ENCODE results near the gene PPP1R14C. TPM values are rescaled to one million over a fixed set of nuclear protein-coding genes. Genes with fewer than 3 reads are reported as not detected.

The PPP1R14C gene

GRCh38 chr6:150298676-150299075, 155.8 kb downstream of the PPP1R14C start:
- H4K8ac ChIP-seq (ENCODE audit: low read depth, low read length) = no peak overlapping the region
- DNase-seq (ENCODE audit: low spot score) = no peak
- H4K91ac ChIP-seq (ENCODE audit: low read depth, low read length, poor library complexity) = no peak overlapping the region
- no peak overlapping the region for H3K18ac ChIP-seq (ENCODE audit: low read length)
- H2BK12ac ChIP-seq (ENCODE audit: low read length) = no peak overlapping the region
- no peak overlapping the region for H3K4me3 ChIP-seq (ENCODE audit: low read length in 2 of 2)
- no peak overlapping the region for H2BK120ac ChIP-seq (ENCODE audit: low read depth, low read length)
- peaks cover 3 to 27% of the 10 kb centered on the region in 2 donors for H3K4me1 ChIP-seq (ENCODE audit: control insufficient read depth in 2 of 2, insufficient read depth in 1 of 2, low read depth in 1 of 2, low read length in 2 of 2)
- H2BK15ac ChIP-seq (ENCODE audit: low read length) = no peak overlapping the region
- no peak overlapping the region for H3K27ac ChIP-seq (replicated peaks; ENCODE audit: low read length)
- H2AK5ac ChIP-seq (ENCODE audit: low read depth, low read length) = no peak overlapping the region
- no peak overlapping the region for H3K9ac ChIP-seq (ENCODE audit: low read depth, low read length, poor library complexity)
- peaks cover 10 to 27% of the 10 kb centered on the region in 2 donors for H3K9me3 ChIP-seq (replicated peaks in 1 of 2; ENCODE audit: control insufficient read depth in 2 of 2, insufficient read depth in 1 of 2, low read depth in 1 of 2, low read length in 2 of 2)
- no peaks in the 10 kb centered on the region for H3K79me1 ChIP-seq (ENCODE audit: low read depth, low read length)
- no peak overlapping the region for H3K4me2 ChIP-seq (ENCODE audit: insufficient read depth, low read length, poor library complexity, severe bottlenecking)
- H3K27me3 ChIP-seq (ENCODE audit: control insufficient read depth in 3 of 3, insufficient read depth in 3 of 3, low read depth in 1 of 3, low read length in 3 of 3) = no peaks in the 10 kb centered on the region
- no peak overlapping the region for H3K14ac ChIP-seq (ENCODE audit: low read length)
- H3K4ac ChIP-seq (ENCODE audit: low read length) = no peak overlapping the region
- no peak overlapping the region for H2AFZ ChIP-seq (ENCODE audit: low read length)
- no CpG with 5 or more reads among the region's 1 CpG for WGBS, 2 donors (ENCODE audit: extremely low coverage in 2 of 2, insufficient read length in 2 of 2, insufficient replicate concordance in 1 of 2)
- no peak overlapping the region for H3K23ac ChIP-seq (ENCODE audit: low read depth, low read length, poor library complexity)
- no peak overlapping the region for H2BK5ac ChIP-seq (ENCODE audit: low read length)
- H3K36me3 ChIP-seq (replicated peaks in 1 of 2; ENCODE audit: control insufficient read depth in 2 of 2, insufficient read depth in 2 of 2, low read length in 2 of 2) = no peaks in the 10 kb centered on the region

Small RNA genes within 50 kb of the gene (small RNA-seq; reads per million reads assigned to genes)
- gene RF01210 (ENCODE audit: insufficient read depth) = not detected
